AG08396 (cell line): ENCODE results near the gene DGKH.
"Not testable (repeated sequence)": the region's sequence is repeated elsewhere in the genome, so short reads cannot be mapped to it uniquely, and the experiment has no call there.

ENCODE experiments used
- DNase-seq: peaks from one replicate; pipeline ENCODE4 v3.0.0; 2012; ENCODE audit warnings: low spot score, mixed read lengths

DGKH gene

GRCh38 chr13:42041011-42041683 lies 7.3 kb upstream of the DGKH start:
- DNase-seq, result peak; percentile 54

DNA sequence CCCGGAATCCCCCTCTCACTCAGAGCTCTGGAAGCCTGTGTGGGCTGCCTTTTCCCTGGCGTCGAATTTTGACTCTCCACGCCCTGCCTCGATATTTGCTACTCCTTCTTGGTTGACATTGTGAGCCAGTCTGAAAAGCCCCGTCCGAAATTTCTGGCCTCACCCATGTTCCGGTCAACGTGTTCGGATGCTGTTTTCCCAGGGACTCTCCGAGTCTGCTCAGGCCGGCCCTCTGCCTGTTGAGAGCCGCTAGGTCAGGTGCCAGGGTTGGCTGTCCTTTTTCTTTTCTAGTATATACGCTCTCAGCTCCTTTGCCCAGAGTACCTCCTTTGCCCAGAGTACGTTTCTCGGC lies 6.8 kb upstream of the DGKH start:
- peak; percentile 77 for DNase-seq

- DNase-seq, result no peak
Measured at GRCh38 chr13:42043676-42044075, 4.8 kb upstream of the DGKH start.

- no peak for DNase-seq
Measured at GRCh38 chr13:42046448-42046847, 2.0 kb upstream of the DGKH start.

DNA sequence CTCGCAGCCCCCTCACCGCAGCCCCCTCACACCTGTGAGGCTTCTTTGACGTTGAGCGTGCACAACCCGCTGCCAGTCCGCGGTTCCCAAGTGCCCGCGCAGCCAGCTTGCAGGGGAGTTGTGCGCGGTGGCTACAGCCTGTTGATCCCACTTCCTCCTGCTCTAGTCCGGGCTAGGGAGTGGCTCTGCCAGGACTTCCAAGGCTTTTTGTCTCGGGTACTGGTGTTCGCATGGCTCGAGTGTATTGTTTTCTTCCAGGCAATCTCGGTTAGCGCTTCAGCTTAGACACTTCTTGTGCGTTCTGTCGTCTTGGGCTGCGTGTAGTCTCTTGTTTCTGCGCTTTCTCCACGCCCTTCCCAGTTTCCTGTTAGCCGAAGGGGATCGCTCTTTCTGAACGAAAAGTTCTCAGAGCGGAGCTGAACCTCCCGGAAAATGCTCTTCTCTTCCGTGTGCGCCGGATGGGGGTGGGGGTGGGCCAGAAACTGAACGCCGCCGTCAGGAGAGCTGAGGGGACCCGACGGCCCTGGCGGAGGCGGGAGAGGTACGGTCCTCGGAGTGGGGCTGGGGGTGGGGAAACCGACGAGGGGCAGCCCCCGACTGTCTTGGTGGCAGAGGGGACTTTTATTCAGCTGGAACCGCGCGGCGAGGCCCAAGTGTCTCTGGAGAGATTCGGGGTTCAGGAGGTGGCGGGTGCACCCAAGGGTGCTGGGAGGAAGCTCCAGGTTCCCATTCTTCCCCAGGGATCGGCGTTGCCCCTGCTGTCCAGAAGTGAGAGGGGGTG lies 697 bp upstream of the DGKH start:
- peak; percentile 66 for DNase-seq

DNA sequence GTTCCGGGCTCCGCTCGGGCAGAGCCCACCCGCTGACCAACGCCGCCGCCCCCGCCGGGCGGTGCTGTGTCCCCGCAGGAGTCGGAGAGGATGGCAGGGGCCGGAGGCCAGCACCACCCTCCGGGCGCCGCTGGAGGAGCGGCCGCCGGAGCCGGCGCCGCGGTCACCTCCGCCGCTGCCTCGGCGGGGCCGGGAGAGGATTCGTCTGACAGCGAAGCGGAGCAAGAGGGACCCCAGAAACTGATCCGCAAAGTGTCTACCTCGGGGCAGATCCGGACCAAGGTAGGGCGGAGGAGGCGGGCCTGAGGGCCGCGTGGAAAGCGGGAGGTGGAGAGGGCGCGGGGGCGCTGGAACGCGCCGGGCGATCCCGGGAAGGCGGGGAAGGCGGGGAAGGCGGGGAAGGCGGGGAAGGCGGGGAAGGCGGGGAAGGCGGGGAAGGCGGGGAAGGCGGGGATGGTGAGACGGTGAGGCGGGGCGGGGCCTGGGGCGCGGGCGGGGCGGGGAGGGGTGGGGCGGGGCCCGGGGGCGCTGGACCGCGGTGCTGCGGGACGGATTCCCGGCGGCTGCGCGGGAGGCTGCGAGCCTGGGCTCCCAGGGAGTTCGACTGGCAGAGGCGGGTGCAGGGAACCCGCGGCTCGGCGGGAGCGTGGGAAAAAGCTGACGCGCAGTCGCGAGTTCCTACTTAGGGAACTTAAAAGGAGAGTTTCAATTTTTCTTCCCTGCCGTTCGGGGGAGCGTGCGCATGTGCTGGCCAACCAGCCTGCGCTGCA lies 421 bp downstream of the DGKH start:
- DNase-seq, result peak; percentile 95

DNA sequence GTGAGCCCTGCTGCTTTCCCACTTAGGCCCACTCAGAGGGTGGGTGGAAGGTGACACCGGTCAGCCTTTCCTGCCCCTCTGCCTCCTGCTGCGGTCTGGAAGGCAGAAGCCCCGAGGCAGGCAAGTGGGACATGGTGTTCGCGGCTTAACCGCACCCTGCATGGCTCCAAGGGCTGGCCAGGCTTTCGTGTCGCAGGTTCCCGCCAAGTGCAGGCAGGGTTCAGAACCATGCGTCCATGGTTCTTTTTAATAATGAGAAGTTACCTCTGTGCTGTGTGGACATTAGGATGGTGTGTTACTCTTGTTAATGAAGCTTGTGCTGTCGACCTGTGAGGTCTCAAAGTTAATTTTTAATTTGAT lies 986 bp downstream of the DGKH start:
- no peak for DNase-seq

- no peak for DNase-seq
Measured at GRCh38 chr13:42054798-42055499, 6.5 kb downstream of the DGKH start.

- no peak for DNase-seq
Measured at GRCh38 chr13:42055500-42056085, 7.1 kb downstream of the DGKH start.

- DNase-seq, result no peak
Measured at GRCh38 chr13:42056146-42056545, 7.7 kb downstream of the DGKH start.

- DNase-seq, result no peak
Measured at GRCh38 chr13:42056583-42056982, 8.1 kb downstream of the DGKH start.

DNA sequence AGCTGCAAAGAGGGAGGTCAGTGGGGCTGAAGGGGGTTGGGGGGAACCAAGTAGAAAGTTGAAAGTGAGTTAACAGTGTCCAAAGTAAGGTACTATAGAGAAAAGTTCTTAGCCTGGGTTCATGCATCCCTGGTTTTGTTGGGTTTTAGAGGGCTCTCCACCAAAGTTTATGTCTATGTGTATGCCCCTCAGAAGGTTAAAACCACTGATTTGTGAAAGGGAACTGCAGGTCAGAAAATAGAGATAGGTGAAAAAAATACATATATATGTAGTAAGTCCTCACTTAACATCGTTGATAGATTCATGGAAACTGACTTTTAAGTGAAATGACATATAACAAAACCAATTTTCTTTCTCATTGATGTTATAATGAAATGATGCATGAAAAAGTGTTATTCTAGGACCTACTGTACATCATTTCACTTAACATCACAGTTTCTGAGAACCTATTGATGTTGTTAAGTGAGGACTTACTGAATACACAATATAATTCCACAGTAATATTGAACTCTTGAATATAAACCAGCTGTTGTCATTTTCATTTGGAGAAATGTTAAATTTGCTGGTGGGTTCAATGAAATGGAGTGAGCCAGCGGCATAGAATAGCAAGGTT lies 9.6 kb downstream of the DGKH start:
- no peak for DNase-seq

- DNase-seq, result no peak
Measured at GRCh38 chr13:42061943-42062342, 13.5 kb downstream of the DGKH start.

- DNase-seq, result no peak
Measured at GRCh38 chr13:42063105-42063504, 14.7 kb downstream of the DGKH start.

- peak; percentile 38 for DNase-seq
Measured at GRCh38 chr13:42064259-42064658, 15.8 kb downstream of the DGKH start.

GRCh38 chr13:42064966-42065365 lies 16.5 kb downstream of the DGKH start:
- no peak for DNase-seq

DNA sequence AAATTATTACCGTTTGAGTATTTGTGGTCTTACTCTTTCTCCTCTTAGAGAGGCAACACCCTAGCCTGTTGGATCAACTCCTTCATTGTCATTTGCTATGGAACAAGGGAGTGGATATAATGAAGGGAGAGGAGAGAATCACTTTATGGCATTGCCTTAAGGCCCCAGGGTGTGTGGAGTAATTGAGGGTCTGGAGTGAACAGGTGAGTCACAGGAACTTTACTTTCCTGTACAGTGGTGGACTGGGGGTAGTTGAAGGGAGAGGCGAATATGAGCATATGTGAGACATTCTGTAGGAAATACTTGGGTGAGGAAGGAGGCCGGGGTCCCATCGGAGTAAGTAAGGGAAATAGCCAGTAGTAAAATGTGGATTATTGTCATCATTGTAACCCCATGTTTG lies 17.0 kb downstream of the DGKH start:
- no peak for DNase-seq

GRCh38 chr13:42066542-42066941 lies 18.1 kb downstream of the DGKH start:
- peak; percentile 56 for DNase-seq

- no peak for DNase-seq
Measured at GRCh38 chr13:42068886-42069285, 20.4 kb downstream of the DGKH start.

DNA sequence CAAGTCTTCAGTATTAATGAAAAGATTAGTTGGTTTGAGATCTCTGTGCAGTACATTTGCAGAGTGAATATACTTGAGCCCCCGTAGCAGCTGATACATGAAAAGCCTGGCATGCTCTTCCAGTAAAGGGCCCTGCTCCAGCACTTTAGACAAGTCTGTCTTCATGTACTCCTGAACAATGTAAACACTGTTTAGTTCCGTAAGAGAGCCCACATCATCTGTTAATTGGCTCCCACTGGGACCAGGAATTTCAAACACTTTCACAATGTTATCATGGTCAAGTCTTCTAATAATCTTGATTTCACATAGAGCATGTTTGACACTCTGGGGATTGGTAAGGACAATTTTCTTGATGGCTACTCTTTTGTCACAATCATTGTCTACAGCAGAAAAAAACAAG lies 22.2 kb downstream of the DGKH start:
- not testable (repeated sequence) for DNase-seq

DNA sequence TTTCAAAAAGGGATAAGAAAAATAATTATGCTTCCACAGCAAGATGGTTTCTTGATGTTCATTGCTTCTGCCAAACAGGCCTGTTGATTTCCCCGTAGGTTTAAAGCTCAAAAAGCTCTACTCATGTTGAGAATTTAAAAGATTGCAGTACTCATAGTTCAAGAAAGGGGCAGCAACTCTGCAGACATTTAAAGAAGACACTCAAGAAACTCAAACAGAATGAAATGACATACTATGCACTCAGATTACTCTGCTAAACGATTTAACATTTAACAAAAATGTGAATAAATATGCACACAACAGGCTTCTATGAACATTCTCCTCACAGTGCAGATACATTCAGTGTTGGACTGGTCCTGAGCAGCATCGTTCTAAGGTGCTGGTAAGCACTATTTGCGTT lies 22.7 kb downstream of the DGKH start:
- not testable (repeated sequence) for DNase-seq
